ENCODE results near the gene PLEKHA6. TPM values are rescaled to one million over a fixed set of nuclear protein-coding genes. Genes with fewer than 3 reads are reported as not detected.

The PLEKHA6 gene
- polyA plus RNA-seq, 3 donors = 0.08 TPM; not detected in 1

- H3K79me2 ChIP-seq (ENCODE audit: insufficient read depth, low read length) = no peaks in the 10 kb centered on the region
- no peaks in the 10 kb centered on the region for H3K9me3 Mint-ChIP-seq
- H3K27me3 Mint-ChIP-seq (ENCODE audit: low read depth in 3 of 3) = peaks cover 5 to 12% (median 11%) of the 10 kb centered on the region in 3 donors
- 97% methylated on average over 4 of the region's 7 CpGs for WGBS (ENCODE audit: insufficient coverage)
- no peaks in the 10 kb centered on the region for H3K4me1 ChIP-seq (ENCODE audit: control insufficient read depth in 1 of 2, insufficient read depth in 2 of 2, low read length in 2 of 2)
- no peaks in the 10 kb centered on the region for H3K36me3 ChIP-seq (replicated peaks in 1 of 2; ENCODE audit: control insufficient read depth in 1 of 2, insufficient read depth in 2 of 2, low read length in 2 of 2)
- H3K27me3 ChIP-seq (ENCODE audit: control insufficient read depth in 2 of 2, insufficient read depth in 2 of 2, low read length in 2 of 2) = peaks cover 0 to 7% of the 10 kb centered on the region in 2 donors
- no peak overlapping the region for H2AFZ ChIP-seq (ENCODE audit: insufficient read depth, low read depth, low read length, poor library complexity, severe bottlenecking)
- H3K36me3 Mint-ChIP-seq = no peaks in the 10 kb centered on the region
- H3K27ac ChIP-seq (ENCODE audit: low read depth in 1 of 2, low read length in 2 of 2) = no peak overlapping the region
- no peaks in the 10 kb centered on the region for H4K20me1 ChIP-seq (ENCODE audit: insufficient read depth, low read length)
- no peak for DNase-seq
- H3K4me2 ChIP-seq (replicated peaks; ENCODE audit: extremely low read depth, low read length, poor library complexity, severe bottlenecking) = no peak overlapping the region
- TF ChIP-seq CTCF (IDR thresholded peaks at IDR 0.05) = no peak
- no peaks in the 10 kb centered on the region for H3K9me3 ChIP-seq (replicated peaks in 1 of 2; ENCODE audit: control insufficient read depth in 1 of 2, insufficient read depth in 1 of 2, low read length in 2 of 2)
- no peak overlapping the region for H3K4me3 Mint-ChIP-seq
- intact Hi-C loops (cut with micrococcal nuclease) = no loop called here
- H3K27ac Mint-ChIP-seq = no peak overlapping the region
- H3K4me3 ChIP-seq (replicated peaks in 1 of 3; ENCODE audit: low read depth in 2 of 3, low read length in 3 of 3) = no peak overlapping the region
- no peak overlapping the region for H3K9ac ChIP-seq (ENCODE audit: insufficient read depth, low read length, poor library complexity, severe bottlenecking)
- H3K4me1 Mint-ChIP-seq = peaks cover 2% of the 10 kb centered on the region
These were observed 10.1 kb downstream of the PLEKHA6 start for GRCh38 chr1:204349602-204350001.

- Mint-ChIP-seq H3K36me3 (no peaks in the 10 kb centered on the region), H3K27ac (no peak overlapping the region), H3K27me3 (ENCODE audit: low read depth in 3 of 3) (peaks cover 5 to 12% (median 11%) of the 10 kb centered on the region in 3 donors), H3K4me1 (peaks cover 2% of the 10 kb centered on the region), H3K9me3 (no peaks in the 10 kb centered on the region), H3K4me3 (no peak overlapping the region)
- no peak for DNase-seq
- no peak overlapping the region for H2AFZ ChIP-seq (ENCODE audit: insufficient read depth, low read depth, low read length, poor library complexity, severe bottlenecking)
- no peak for TF ChIP-seq CTCF (IDR thresholded peaks at IDR 0.05)
- peaks cover 0 to 7% of the 10 kb centered on the region in 2 donors for H3K27me3 ChIP-seq (ENCODE audit: control insufficient read depth in 2 of 2, insufficient read depth in 2 of 2, low read length in 2 of 2)
- H3K9ac ChIP-seq (ENCODE audit: insufficient read depth, low read length, poor library complexity, severe bottlenecking) = no peak overlapping the region
- no peaks in the 10 kb centered on the region for H3K9me3 ChIP-seq (replicated peaks in 1 of 2; ENCODE audit: control insufficient read depth in 1 of 2, insufficient read depth in 1 of 2, low read length in 2 of 2)
- H3K36me3 ChIP-seq (replicated peaks in 1 of 2; ENCODE audit: control insufficient read depth in 1 of 2, insufficient read depth in 2 of 2, low read length in 2 of 2) = no peaks in the 10 kb centered on the region
- intact Hi-C loops (cut with micrococcal nuclease) = no loop called here
- 16% methylated on average over 4 of the region's 6 CpGs for WGBS (ENCODE audit: insufficient coverage)
- H3K4me2 ChIP-seq (replicated peaks; ENCODE audit: extremely low read depth, low read length, poor library complexity, severe bottlenecking) = no peak overlapping the region
- no peaks in the 10 kb centered on the region for H3K79me2 ChIP-seq (ENCODE audit: insufficient read depth, low read length)
- H3K4me3 ChIP-seq (replicated peaks in 1 of 3; ENCODE audit: low read depth in 2 of 3, low read length in 3 of 3) = no peak overlapping the region
- no peaks in the 10 kb centered on the region for H3K4me1 ChIP-seq (ENCODE audit: control insufficient read depth in 1 of 2, insufficient read depth in 2 of 2, low read length in 2 of 2)
- no peaks in the 10 kb centered on the region for H4K20me1 ChIP-seq (ENCODE audit: insufficient read depth, low read length)
- H3K27ac ChIP-seq (ENCODE audit: low read depth in 1 of 2, low read length in 2 of 2) = no peak overlapping the region
These were observed 11.0 kb downstream of the PLEKHA6 start for GRCh38 chr1:204348722-204349121.

Measured in CD14-positive monocyte (primary cell).